Left lung (tissue), 10 donors: ENCODE measurements around the gene MRPL18. TPM values are rescaled to one million over a fixed set of nuclear protein-coding genes. Genes with fewer than 3 reads are reported as not detected.

ENCODE experiments used
- ATAC-seq: fragments of 200-7000 bp; cut with Tn5 transposase; one replicate; pipeline ENCODE4 v1.9.1; 2020; ENCODE audit warnings: moderate library complexity
- DNase-seq, 4 donors: peaks; one replicate each; pipeline ENCODE4 v3.0.0-alpha.2; 2013 to 2020
- H3K27ac ChIP-seq, 2 donors: fragments of 200-600 bp; sonication (generic) in 1 of 2; one replicate each; pipeline versions ENCODE4 v1.5.0 to v1.8.0; 2020 to 2021
- H3K27me3 ChIP-seq, 2 donors: fragments of 200-600 bp; sonication (generic) in 1 of 2; one replicate each; pipeline versions ENCODE4 v1.5.0 to v1.8.0; 2020 to 2021
- H3K36me3 ChIP-seq, 2 donors: fragments of 200-600 bp; sonication (generic) in 1 of 2; one replicate each; pipeline versions ENCODE4 v1.5.0 to v1.8.0; 2020 to 2021
- H3K4me1 ChIP-seq, 2 donors: fragments of 200-600 bp; one replicate each; pipeline ENCODE4 v1.8.0; 2021
- H3K4me3 ChIP-seq, 2 donors: fragments of 200-600 bp; sonication (generic) in 1 of 2; one replicate each; pipeline versions ENCODE4 v1.5.0 to v1.8.0; 2020 to 2021; ENCODE audit warnings: mild to moderate bottlenecking in 1 of 2
- H3K9me3 ChIP-seq, 2 donors: fragments of 200-600 bp; sonication (generic) in 1 of 2; one replicate each; pipeline versions ENCODE4 v1.5.0 to v1.8.0; 2020 to 2021
- intact Hi-C, 2 donors: fragments of 100-400 bp; cut with DNase I; formaldehyde crosslinking; loops; one replicate each; pipeline versions ENCODE4 v1.11.2 to v1.14.2; 2022
- polyA plus RNA-seq, 6 donors: library from polyadenylated mRNA; unstranded; fragments of 120-200 nt; gene quantifications; one replicate each; pipeline ENCODE4 v1.2.1, GENCODE V29; 2013; ENCODE audit not compliant: insufficient read length in 6 of 6
- total RNA-seq, 2 donors: library from RNA; stranded (reverse); fragmentation: NEBNext Ultra II Directional; extraction: Animal tissue kit (Norgen Biotek cat#: 25700); gene quantifications; one replicate each; pipeline ENCODE4 v1.2.1, GENCODE V29; 2021
- TF ChIP-seq, protein P1 (sequence below), 2 donors: fragments of 200-600 bp; sonication (generic) in 1 of 2; IDR thresholded peaks; one replicate each; pipeline versions ENCODE4 v1.5.0 to v1.8.0; 2021; ENCODE audit warnings: antibody characterized with exemption in 2 of 2
- donor health status: DM: no; HTN: yes; CAD: no.
- donor health status: DM: no; HTN: no; CAD: no.

Gene MRPL18
- total and polyA plus RNA-seq, 8 donors, result 49.8 to 67.5 (median 56.8) TPM

DNA sequence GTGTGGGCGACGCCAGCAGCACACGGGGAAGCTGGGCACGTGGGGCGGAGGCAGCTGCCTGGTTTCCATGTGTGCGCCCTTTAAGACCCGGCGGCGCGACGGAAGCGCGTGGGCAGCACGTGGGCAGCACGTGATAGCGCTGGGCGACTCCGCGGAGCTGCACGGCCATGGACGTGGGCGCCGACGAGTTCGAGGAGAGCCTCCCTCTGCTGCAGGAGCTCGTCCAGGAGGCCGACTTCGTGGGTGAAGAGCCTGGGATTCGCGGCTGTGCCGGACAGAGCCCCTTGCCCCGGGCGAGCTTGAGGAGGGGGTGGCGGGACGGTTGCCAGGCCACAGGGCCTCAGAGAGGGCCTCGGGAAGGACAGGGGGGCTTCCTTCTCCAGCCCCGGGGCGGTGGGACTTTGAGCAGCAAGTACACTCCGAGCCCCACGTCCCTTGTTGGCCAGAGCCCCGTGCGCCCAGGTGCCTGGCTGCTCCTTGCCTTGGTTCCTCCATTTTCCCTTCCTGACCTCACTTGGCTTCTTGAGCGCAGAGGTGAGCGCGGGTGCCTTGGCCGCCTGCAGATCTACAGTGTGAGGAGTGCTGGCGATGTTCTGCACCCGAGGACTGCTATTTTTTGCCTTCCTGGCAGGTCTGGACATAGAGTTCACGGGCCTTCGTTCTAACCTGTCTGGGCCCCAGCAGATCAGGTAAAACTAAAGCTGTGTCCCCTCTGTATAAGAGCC lies 10.0 kb downstream of the MRPL18 start, which contains the start of gene PNLDC1:
Gene PNLDC1, plus strand, starts transcription at position 136 of the 725 bp plus-strand sequence. Its CDS starts 32 bp downstream, at position 168.
- intact Hi-C loops, result no loop called here
- ATAC-seq (no peak), DNase-seq (no peak)
- Histone ChIP-seq H3K27ac (no peak within 1 kb of the TSS), H3K9me3 (no peaks in the 10 kb centered on the region), H3K4me3 (no peak within 1 kb of the TSS), H3K27me3 (no peaks in the 10 kb centered on the region), H3K36me3 (peaks cover 0 to 48% of the 10 kb centered on the region in 2 donors), H3K4me1 (peaks cover 7 to 10% of the 10 kb centered on the region in 2 donors)
- TF ChIP-seq, protein P1, sequence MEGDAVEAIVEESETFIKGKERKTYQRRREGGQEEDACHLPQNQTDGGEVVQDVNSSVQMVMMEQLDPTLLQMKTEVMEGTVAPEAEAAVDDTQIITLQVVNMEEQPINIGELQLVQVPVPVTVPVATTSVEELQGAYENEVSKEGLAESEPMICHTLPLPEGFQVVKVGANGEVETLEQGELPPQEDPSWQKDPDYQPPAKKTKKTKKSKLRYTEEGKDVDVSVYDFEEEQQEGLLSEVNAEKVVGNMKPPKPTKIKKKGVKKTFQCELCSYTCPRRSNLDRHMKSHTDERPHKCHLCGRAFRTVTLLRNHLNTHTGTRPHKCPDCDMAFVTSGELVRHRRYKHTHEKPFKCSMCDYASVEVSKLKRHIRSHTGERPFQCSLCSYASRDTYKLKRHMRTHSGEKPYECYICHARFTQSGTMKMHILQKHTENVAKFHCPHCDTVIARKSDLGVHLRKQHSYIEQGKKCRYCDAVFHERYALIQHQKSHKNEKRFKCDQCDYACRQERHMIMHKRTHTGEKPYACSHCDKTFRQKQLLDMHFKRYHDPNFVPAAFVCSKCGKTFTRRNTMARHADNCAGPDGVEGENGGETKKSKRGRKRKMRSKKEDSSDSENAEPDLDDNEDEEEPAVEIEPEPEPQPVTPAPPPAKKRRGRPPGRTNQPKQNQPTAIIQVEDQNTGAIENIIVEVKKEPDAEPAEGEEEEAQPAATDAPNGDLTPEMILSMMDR (IDR thresholded peaks at IDR 0.05), result no peak

GRCh38 chr6:159801935-159802334 lies 11.7 kb downstream of the MRPL18 start:
- peaks cover 7 to 10% of the 10 kb centered on the region in 2 donors for H3K4me1 ChIP-seq
- no peak overlapping the region for H3K27ac ChIP-seq
- ATAC-seq, result peak; percentile 38
- peaks cover 0 to 32% of the 10 kb centered on the region in 2 donors for H3K36me3 ChIP-seq
- no peak overlapping the region for H3K4me3 ChIP-seq
- intact Hi-C loops, result no loop called here
- no peaks in the 10 kb centered on the region for H3K27me3 ChIP-seq
- TF ChIP-seq, protein P1 (IDR thresholded peaks at IDR 0.05), result no peak
- peak in 2 of 4 donors; percentile 14 to 37 for DNase-seq
- H3K9me3 ChIP-seq, result no peaks in the 10 kb centered on the region

- Histone ChIP-seq H3K27ac (no peak overlapping the region), H3K27me3 (no peaks in the 10 kb centered on the region), H3K9me3 (no peaks in the 10 kb centered on the region), H3K36me3 (peaks cover 0 to 7% of the 10 kb centered on the region in 2 donors), H3K4me3 (no peak overlapping the region), H3K4me1 (peaks cover 7 to 10% of the 10 kb centered on the region in 2 donors)
- ATAC-seq (no peak), DNase-seq (no peak)
- TF ChIP-seq, protein P1 (IDR thresholded peaks at IDR 0.05), result no peak
- intact Hi-C loops, result no loop called here
Measured at GRCh38 chr6:159804504-159804903, 14.2 kb downstream of the MRPL18 start.

- intact Hi-C loops, result no loop called here
- H3K9me3 ChIP-seq, result no peaks in the 10 kb centered on the region
- H3K36me3 ChIP-seq, result no peaks in the 10 kb centered on the region
- peaks cover 7 to 10% of the 10 kb centered on the region in 2 donors for H3K4me1 ChIP-seq
- no peak overlapping the region for H3K27ac ChIP-seq
- H3K4me3 ChIP-seq, result no peak overlapping the region
- no peak for DNase-seq
- H3K27me3 ChIP-seq, result no peaks in the 10 kb centered on the region
- no peak for ATAC-seq
- TF ChIP-seq, protein P1 (IDR thresholded peaks at IDR 0.05), result no peak
Measured at GRCh38 chr6:159805440-159806020, 15.3 kb downstream of the MRPL18 start.

- Histone ChIP-seq H3K9me3 (no peaks in the 10 kb centered on the region), H3K4me3 (no peak overlapping the region), H3K36me3 (no peaks in the 10 kb centered on the region), H3K27ac (no peak overlapping the region), H3K27me3 (no peaks in the 10 kb centered on the region), H3K4me1 (peaks cover 7 to 10% of the 10 kb centered on the region in 2 donors)
- ATAC-seq (no peak), DNase-seq (no peak)
- TF ChIP-seq, protein P1 (IDR thresholded peaks at IDR 0.05), result no peak
- intact Hi-C loops, result no loop called here
Measured at GRCh38 chr6:159806021-159806458, 15.8 kb downstream of the MRPL18 start.
